UCSD-AML1 (cell line): ENCODE results near the gene SPINK2.
A peak's percentile ranks its signal among the peaks of the same experiment; 100 is the strongest.

Source experiments
- DNase-seq: peaks from one replicate; lab custom pipeline; 2025; ENCODE audit not compliant: unreplicated experiment; lab: John Stamatoyannopoulos, UW

SPINK2 gene

DNA sequence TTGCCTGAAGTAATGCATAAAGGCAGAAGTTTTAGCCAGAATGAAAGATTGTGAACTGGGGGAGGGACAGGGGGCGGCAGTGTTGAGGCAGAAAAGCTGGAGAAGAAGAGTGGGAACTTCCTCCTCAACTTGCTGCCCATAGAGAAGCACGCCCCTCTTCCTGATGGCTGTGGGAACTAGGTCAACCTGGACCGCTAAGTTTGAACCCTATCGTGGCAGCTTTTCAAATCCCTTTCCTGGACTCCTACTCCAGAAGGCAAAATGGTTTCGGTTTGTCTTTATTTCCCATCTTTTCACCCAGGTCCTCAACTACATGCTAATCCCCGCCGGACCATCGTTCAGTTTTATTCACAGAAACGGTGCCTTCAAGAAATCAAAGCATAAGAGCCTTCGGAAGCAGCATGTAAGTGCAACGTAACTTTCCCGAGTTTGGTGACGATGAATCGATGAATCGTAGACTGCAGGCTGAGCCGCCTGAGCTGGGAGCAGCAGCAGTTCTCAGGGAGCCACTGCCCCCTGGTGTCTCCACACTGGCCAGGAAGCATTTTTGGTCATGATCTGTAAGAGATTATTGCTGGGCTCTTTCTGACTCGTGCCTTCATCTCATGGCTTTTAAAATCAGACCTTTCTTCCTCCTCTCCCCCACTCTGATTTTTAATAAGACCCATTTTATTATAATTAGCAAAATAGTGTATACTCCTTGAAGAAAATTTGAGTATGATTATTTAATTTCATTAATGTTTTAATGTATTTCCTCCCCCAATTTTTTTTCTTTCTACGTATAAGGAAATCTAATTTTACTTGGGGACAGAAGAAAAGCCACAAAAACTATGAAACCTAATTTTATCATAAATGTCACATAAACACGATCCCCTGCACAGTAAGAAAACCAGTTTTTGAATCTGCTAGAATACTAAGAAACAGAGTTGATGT is 21.4 kb downstream of the SPINK2 start:
- peak; percentile 80 for DNase-seq

GRCh38 chr4:56799161-56799759 is 22.2 kb downstream of the SPINK2 start:
- DNase-seq, result no peak

GRCh38 chr4:56796211-56796610 is 25.3 kb downstream of the SPINK2 start:
- no peak for DNase-seq

DNA sequence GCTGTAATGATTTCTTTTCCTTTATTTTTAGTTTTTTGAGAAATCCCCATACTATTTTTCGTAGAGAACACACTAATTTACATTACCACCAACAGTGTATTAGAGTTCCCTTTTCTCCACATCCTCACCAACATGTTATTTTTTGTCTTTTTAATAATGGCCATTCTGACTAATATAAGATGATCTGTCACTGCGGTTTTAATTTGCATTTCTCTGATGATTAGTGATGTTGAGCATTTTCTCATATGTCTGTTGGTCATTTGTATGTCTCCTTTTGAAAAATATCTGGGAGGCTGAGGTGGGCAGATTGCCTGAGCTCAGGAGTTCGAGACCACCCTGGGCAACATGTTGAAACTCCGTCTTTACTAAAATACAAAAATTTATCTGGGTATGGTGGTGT is 30.2 kb downstream of the SPINK2 start:
- no peak for DNase-seq

DNA sequence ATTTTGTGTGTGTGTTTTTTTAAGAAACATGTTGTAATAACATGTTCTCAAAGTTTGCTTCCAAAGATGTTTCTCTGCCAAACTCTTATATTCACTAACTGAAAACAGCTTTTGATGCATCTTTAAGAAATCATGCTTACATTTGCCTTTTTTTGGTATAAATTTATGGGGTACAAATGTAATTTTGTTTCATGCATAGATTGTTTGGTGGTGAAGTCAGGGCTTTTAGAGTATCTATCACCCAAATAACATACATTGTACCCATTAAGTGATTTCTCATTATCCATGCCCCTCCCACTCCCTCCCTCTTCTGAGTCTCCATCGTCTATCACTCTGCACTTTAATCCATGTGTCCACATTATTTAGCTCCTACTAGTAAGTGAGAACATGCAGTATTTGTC is 30.8 kb downstream of the SPINK2 start:
- DNase-seq, result no peak

DNA sequence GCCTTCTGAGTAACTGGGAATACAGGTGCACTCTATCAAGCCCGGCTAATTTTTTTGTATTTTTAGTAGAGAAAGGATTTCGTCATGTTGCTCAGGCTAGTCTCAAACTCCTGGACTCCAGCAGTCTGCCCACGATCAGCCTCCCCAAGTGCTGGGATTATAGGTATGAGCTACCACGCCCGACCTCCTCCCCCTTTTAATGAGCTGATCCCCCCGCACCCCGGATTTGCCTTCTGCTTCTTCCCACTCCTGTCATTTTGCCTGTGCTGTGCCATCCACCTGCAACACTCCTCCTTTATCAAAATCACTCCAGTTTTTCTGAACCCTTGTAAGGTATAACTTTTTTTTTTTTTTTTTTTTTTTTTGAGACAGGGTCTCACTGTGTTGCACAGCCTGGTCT is 33.4 kb downstream of the SPINK2 start:
- no peak for DNase-seq

GRCh38 chr4:56787380-56787779 is 34.1 kb downstream of the SPINK2 start:
- DNase-seq, result no peak

DNA sequence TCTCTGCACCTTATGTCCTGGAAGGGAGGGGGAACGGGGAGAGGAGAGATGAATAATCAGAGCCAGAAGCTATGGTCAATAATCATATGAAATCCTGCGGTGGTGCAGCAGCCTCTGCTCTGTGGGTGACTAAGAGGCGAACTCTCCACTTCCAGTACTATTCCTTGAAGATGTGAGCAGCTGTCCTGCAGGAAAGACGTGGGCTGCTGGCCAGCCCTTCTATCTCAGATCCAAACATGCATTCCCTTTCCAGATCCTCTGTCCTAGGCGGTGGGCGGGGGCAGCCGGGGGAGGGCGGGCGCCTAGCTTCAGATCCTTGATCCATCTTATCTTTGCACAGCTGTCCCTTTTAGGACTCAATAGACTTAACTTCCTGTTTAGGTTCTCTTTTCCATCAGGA is 34.5 kb downstream of the SPINK2 start:
- no peak for DNase-seq

DNA sequence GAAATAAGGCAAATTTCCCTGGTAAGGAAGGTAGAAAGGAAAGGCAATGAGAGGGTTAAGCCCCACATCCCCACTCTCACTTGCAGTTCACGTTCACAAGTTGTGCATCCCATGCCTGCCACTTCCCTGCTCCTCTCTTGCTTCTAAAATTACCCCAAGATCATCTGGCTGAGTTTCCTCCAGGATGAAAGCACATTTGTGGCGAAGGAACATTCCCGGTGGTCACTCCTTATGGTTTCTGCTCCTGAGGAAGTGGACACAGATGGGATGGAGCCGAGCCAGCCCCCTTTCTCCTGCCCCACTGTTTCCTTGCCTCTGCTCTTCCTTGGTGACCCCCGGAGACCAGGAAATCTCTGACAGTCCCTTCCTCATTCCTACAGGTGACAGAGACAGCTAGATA is 37.5 kb downstream of the SPINK2 start:
- DNase-seq, result no peak

GRCh38 chr4:56782019-56782418 is 39.5 kb downstream of the SPINK2 start:
- no peak for DNase-seq

GRCh38 chr4:56773346-56773745 is 48.2 kb downstream of the SPINK2 start:
- no peak for DNase-seq

DNA sequence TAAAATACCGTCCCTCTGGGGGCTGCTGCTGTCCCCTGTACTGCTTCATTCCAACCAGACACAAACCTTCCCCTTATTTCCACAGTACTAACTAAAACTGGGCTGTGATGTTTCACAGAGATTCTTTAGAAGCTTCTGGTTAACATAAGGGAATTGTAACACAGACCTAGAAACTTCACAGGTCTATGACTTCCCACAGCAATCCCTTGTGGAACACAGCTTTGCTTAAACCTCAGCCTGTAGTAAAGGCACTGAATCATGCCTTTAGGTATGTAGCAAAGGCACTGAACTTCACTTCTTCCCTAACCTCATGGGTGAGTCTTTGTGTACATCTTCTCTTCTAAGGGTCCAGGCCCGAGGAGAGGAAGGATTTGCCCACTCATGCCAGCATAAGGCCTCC is 49.4 kb downstream of the SPINK2 start:
- DNase-seq, result no peak

- DNase-seq, result no peak
Measured at GRCh38 chr4:56768763-56769162, 52.7 kb downstream of the SPINK2 start.

DNA sequence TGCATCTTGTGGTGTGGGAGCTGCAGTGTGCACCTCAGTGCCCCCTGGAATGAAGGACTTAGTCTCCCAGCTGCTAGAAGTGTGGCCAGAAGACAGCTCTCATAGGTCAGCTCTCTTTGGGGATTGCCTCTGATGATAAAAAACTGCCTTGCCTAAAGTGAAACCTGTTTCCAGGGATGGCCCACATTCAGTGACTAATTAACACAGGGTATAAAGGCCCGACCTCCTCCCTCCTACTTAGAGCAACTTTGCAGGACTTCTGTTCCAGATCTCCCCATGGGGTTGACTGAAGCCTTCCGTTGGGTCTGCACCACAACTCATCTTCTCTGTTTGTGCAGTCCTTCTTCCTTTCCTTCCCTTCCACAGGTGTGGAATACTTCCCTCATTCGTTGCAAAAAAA is 53.2 kb downstream of the SPINK2 start:
- no peak for DNase-seq

DNA sequence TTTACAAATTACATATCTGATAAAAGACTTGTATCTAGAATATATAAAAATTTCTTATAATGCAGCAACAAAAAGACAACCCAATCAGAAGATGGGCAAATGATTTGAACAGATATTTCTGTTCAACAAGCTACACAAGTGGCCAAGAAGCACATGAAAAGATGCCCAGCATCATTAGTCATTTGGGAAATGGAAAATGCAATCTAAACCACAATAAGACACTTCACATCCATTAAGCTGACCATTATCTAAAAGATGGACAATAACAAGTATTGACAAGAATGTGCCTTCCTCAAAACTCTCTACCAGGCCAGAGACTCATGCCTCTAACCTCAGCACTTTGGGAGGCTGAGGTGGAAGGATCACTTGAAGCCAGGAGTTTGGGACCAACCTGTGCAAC is 53.9 kb downstream of the SPINK2 start:
- DNase-seq, result no peak

DNA sequence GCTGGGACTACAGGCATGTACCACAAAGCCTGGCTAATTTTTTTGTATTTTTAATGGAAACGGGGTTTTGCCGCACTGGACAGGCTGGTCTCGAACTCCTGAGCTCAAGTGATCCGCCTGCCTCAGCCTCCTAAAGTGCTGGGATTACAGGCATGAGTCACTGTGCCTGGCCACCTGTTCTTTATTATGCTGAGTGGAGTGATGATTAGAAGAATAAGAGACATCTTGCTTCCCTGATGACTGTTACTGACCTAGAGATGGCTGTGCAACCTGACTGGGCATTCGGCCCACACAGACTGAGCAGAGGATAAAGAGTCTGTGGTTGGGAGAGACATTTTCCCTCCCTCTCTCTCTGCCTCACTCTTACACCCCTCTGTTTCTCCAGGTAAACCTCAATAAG is 56.7 kb downstream of the SPINK2 start:
- no peak for DNase-seq

- DNase-seq, result no peak
Measured at GRCh38 chr4:56764223-56764622, 57.3 kb downstream of the SPINK2 start.

GRCh38 chr4:56762484-56763250 is 58.8 kb downstream of the SPINK2 start:
- DNase-seq, result no peak

- no peak for DNase-seq
Measured at GRCh38 chr4:56760183-56760582, 61.3 kb downstream of the SPINK2 start.
